Measurements from ENCODE around the gene POLN.

POLN gene

GRCh38 chr4:2066571-2067445, 175.1 kb downstream of the POLN start:
- DNase-seq, result no peak

- DNase-seq, result no peak
These were observed 175.8 kb downstream of the POLN start for GRCh38 chr4:2066011-2066551.

- DNase-seq, result no peak
These were observed 176.6 kb downstream of the POLN start for GRCh38 chr4:2065106-2065930.

- no peak for DNase-seq
These were observed 177.5 kb downstream of the POLN start for GRCh38 chr4:2064276-2064991.

GRCh38 chr4:2063557-2064275, 178.2 kb downstream of the POLN start:
- no peak for DNase-seq

GRCh38 chr4:2062808-2063524, 179.0 kb downstream of the POLN start:
- DNase-seq, result no peak

GRCh38 chr4:2062168-2062807, 179.6 kb downstream of the POLN start:
- no peak for DNase-seq

- no peak for DNase-seq
These were observed 180.5 kb downstream of the POLN start for GRCh38 chr4:2061186-2062131.

- DNase-seq, result no peak
These were observed 181.2 kb downstream of the POLN start for GRCh38 chr4:2060611-2061185.

GRCh38 chr4:2059726-2060602, 182.0 kb downstream of the POLN start:
- no peak for DNase-seq

GRCh38 chr4:2059046-2059725, 182.7 kb downstream of the POLN start, which contains the start of gene NAT8L:
Gene NAT8L (plus strand): TSS chr4:2059327. CDS start chr4:2059512, 185 bp downstream.
- DNase-seq, result no peak

GRCh38 chr4:2058264-2059045, 183.5 kb downstream of the POLN start:
- no peak for DNase-seq

- no peak for DNase-seq
These were observed 184.4 kb downstream of the POLN start for GRCh38 chr4:2057382-2058065.

GRCh38 chr4:2054217-2054616, 187.7 kb downstream of the POLN start:
- DNase-seq, result no peak

GRCh38 chr4:2051086-2051485, 190.8 kb downstream of the POLN start:
- DNase-seq, result no peak

- DNase-seq, result no peak
These were observed 192.1 kb downstream of the POLN start for GRCh38 chr4:2049811-2050210.

Data from NCI-H2107 (cell line).